ENCODE data around the gene DNAJC1. TPM values are rescaled to one million over a fixed set of nuclear protein-coding genes. Genes with fewer than 3 reads are reported as not detected.

The DNAJC1 gene
- total and polyA plus RNA-seq, 2 donors (not counting 3 experiments of a cell fraction or from before 2014, with no cell fraction given), result 11.2 to 19.7 TPM

DNA sequence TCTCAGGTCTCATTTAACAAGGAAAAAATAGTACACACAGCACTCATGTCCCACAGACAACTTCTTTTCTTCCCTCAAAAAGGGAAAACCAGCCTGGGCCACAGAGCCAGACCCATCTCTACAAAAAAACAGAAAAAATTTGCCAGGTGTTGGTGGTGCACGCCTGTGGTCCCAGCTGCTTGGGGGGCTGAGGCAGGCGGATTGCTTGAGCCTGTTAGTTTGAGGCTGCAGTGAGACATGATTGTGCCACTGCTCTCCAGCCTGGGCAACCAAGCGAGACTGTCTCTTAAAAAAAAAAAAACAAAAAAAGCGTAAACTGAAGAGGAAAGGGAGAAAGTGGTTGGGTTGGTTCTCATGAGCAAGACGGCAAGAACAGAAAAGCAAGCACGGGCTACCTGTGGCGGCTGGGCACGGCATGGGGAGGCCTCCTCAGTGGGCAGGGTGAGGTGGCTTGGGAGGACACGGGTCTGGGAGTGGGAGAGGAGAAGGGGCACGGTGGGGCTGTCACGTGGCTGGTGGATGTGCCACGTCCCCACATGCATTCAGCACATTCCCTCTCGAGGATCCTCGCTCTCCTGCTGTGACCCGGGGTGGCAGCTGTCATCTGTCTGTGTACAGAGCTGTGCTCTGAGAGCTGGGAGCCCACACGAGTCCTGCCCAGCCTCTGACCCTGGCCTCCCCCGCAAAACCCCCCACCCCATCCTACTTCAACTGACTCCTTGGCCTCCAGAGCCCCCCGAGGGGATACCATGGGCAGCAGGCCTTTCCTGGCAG lies 249.8 kb downstream of the DNAJC1 start:
- FAIRE-seq (no peak), DNase-seq (ENCODE audit: low read depth, low spot score) (no peak)
- no peak for TF ChIP-seq FOS (IDR thresholded peaks at IDR 0.05; ENCODE audit: borderline replicate concordance, insufficient read depth, low read length)
- no peak for TF ChIP-seq POLR2AphosphoS5 (IDR thresholded peaks at IDR 0.05; ENCODE audit: insufficient read depth, low read depth, low read length)
- no peak for TF ChIP-seq EZH2 (IDR thresholded peaks at IDR 0.05; ENCODE audit: borderline replicate concordance, low read depth, low read length, severe bottlenecking)
- TF ChIP-seq, protein P1, sequence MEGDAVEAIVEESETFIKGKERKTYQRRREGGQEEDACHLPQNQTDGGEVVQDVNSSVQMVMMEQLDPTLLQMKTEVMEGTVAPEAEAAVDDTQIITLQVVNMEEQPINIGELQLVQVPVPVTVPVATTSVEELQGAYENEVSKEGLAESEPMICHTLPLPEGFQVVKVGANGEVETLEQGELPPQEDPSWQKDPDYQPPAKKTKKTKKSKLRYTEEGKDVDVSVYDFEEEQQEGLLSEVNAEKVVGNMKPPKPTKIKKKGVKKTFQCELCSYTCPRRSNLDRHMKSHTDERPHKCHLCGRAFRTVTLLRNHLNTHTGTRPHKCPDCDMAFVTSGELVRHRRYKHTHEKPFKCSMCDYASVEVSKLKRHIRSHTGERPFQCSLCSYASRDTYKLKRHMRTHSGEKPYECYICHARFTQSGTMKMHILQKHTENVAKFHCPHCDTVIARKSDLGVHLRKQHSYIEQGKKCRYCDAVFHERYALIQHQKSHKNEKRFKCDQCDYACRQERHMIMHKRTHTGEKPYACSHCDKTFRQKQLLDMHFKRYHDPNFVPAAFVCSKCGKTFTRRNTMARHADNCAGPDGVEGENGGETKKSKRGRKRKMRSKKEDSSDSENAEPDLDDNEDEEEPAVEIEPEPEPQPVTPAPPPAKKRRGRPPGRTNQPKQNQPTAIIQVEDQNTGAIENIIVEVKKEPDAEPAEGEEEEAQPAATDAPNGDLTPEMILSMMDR (IDR thresholded peaks at IDR 0.05; ENCODE audit: extremely low read depth in 1 of 2, insufficient read depth in 1 of 2, low read depth in 1 of 2, low read length in 2 of 2), result no peak
- TF ChIP-seq POLR2A (IDR thresholded peaks at IDR 0.05; ENCODE audit: low read depth, low read length), result no peak
- no peak for TF ChIP-seq JUN (IDR thresholded peaks at IDR 0.05; ENCODE audit: borderline replicate concordance, insufficient read depth, insufficient read length, low read depth)
- no peak for TF ChIP-seq GATA2 (IDR thresholded peaks at IDR 0.05; ENCODE audit: insufficient read depth, insufficient read length, low read depth, low read length)
- no peak for TF ChIP-seq MYC (IDR thresholded peaks at IDR 0.05; ENCODE audit: low read depth, low read length)
- TF ChIP-seq, protein P2, sequence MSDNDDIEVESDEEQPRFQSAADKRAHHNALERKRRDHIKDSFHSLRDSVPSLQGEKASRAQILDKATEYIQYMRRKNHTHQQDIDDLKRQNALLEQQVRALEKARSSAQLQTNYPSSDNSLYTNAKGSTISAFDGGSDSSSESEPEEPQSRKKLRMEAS (IDR thresholded peaks at IDR 0.05; ENCODE audit: insufficient read depth, insufficient read length), result no peak
- Histone ChIP-seq H3K9ac (replicated peaks; ENCODE audit: extremely low read depth, insufficient read depth, low read length) (no peak overlapping the region), H3K4me2 (ENCODE audit: insufficient read depth, low read length) (no peak overlapping the region), H2AFZ (ENCODE audit: low read depth, low read length) (no peak overlapping the region), H3K36me3 (ENCODE audit: control insufficient read depth in 2 of 2, extremely low read depth in 1 of 2, insufficient read depth in 2 of 2, low read length in 2 of 2) (peaks cover 0 to 3% of the 10 kb centered on the region in 2 experiments), H3K9me3 (replicated peaks; ENCODE audit: control insufficient read depth, insufficient read depth, low read length) (no peaks in the 10 kb centered on the region), H3K9me1 (replicated peaks; ENCODE audit: control insufficient read depth, extremely low read depth, insufficient read depth, low read length) (no peaks in the 10 kb centered on the region), H3K4me3 (replicated peaks in 1 of 3; ENCODE audit: insufficient read depth in 1 of 3, low read depth in 1 of 3, low read length in 3 of 3) (no peak overlapping the region), H3K27ac (ENCODE audit: insufficient read depth, low read depth, low read length) (no peak overlapping the region), H4K20me1 (replicated peaks; ENCODE audit: control insufficient read depth, extremely low read depth, insufficient read depth, low read length) (no peaks in the 10 kb centered on the region), H3K4me1 (ENCODE audit: control insufficient read depth, extremely low read depth, insufficient read depth, low read length) (no peaks in the 10 kb centered on the region), H3K27me3 (ENCODE audit: control insufficient read depth in 2 of 2, insufficient read depth in 2 of 2, low read length in 2 of 2) (no peaks in the 10 kb centered on the region), H3K79me2 (ENCODE audit: control insufficient read depth, insufficient read depth, low read length) (no peaks in the 10 kb centered on the region)
- intact Hi-C loops (cut with micrococcal nuclease) (no loop called here), dilution Hi-C loops (cut with MboI; ENCODE audit: extremely low pct_ligation_motif_present, low sequenced_read_pairs) (no loop called here)
- CTCF ChIA-PET, result no interaction called here
- BruUV-seq (replicated peaks), result no TSS peak
- POLR2A ChIA-PET, result no interaction called here

Measured in endothelial cell of umbilical vein (primary cell).